Coronary artery (tissue), 2 donors: ENCODE measurements around the gene AKAP4.

Source experiments
- DNase-seq: peaks from one replicate; pipeline ENCODE4 v3.0.0-alpha.2; 2017; ENCODE audit warnings: low spot score
- H3K27ac ChIP-seq, 2 donors: fragments of 200-600 bp; sonication (generic); one replicate each; pipeline ENCODE4 v1.5.1; 2016 to 2019
- H3K4me3 ChIP-seq: fragments of 200-600 bp; sonication (generic); 2 replicates; pipeline ENCODE4 v1.5.1; 2016; ENCODE audit warnings: mild to moderate bottlenecking, moderate library complexity
- CTCF ChIP-seq: fragments of 200-600 bp; sonication (generic); IDR thresholded peaks from one replicate; pipeline ENCODE4 v1.5.1; 2019; ENCODE audit warnings: antibody characterized with exemption

Gene AKAP4, protein sequence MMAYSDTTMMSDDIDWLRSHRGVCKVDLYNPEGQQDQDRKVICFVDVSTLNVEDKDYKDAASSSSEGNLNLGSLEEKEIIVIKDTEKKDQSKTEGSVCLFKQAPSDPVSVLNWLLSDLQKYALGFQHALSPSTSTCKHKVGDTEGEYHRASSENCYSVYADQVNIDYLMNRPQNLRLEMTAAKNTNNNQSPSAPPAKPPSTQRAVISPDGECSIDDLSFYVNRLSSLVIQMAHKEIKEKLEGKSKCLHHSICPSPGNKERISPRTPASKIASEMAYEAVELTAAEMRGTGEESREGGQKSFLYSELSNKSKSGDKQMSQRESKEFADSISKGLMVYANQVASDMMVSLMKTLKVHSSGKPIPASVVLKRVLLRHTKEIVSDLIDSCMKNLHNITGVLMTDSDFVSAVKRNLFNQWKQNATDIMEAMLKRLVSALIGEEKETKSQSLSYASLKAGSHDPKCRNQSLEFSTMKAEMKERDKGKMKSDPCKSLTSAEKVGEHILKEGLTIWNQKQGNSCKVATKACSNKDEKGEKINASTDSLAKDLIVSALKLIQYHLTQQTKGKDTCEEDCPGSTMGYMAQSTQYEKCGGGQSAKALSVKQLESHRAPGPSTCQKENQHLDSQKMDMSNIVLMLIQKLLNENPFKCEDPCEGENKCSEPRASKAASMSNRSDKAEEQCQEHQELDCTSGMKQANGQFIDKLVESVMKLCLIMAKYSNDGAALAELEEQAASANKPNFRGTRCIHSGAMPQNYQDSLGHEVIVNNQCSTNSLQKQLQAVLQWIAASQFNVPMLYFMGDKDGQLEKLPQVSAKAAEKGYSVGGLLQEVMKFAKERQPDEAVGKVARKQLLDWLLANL

DNA sequence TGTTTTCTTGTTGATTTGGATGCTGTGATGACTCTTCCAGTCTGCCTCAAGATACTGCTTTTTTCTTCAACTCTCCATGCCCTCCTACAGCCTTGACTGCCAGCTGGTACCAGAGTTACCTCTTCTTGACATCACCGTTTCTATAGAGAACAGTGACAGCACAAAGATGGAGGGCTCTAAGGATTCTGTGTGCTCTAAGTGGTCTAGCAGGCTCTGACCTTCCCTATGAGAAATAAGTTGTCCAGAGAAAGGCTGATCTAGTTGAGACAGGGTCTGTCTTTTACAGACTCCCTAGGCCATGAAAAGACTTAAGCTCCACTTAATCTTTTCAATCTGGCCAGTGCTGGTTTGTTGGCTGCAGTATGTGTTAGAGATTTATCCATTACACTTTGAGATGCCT lies at the start of gene AKAP4:
Gene AKAP4 (minus strand): TSS at position 101 of the 400 bp plus-strand sequence. CDS start 118 bp downstream, outside the sequence.
- TF ChIP-seq CTCF: no peak
- no peak within 1 kb of the TSS for H3K27ac ChIP-seq
- no peak for DNase-seq

DNA sequence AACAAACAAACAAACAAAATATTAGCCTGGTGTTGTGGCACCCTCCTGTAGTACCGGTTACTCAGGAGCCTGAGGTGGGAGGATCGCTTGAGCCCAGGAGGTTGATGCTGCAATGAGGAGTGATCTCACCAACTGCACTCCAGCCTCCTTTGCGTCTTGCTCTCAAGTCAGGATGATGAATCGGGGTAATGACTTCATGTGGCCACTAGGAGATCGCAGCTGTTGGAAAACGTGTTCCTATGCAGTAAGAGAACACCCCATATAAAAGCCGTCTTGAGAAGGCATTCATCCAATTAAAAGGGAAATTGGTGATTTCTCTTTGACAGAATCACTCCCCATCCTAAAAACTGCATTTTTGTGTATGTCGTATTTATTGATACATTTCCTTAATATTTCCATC lies 10.7 kb upstream of the AKAP4 start:
- no peak overlapping the region for H3K4me3 ChIP-seq
- TF ChIP-seq CTCF: no peak
- no peak for DNase-seq
- H3K27ac ChIP-seq: no peak overlapping the region

More for the DNA sequence above, at the start of gene AKAP4:
- H3K4me3 ChIP-seq: no peak within 1 kb of the TSS

DNA sequence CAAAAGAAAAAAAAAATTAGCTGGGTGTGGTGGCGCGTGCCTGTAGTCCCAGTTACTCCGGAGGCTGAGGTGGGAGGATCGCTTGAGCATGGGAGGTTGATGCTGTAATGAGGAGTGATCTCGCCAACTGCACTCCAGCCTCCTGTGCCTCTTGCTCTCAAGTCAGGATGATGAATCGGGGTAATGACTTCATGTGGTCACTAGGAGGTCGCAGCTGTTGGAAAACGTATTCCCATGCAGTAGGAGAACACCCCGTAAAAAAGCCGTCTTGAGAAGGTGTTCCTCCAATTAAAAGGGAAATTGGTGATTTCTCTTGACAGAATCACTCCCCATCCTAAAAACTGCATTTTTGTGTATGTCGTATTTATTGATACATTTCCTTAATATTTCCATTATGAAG lies 5.9 kb upstream of the AKAP4 start:
- no peak for TF ChIP-seq CTCF
- no peak overlapping the region for H3K27ac ChIP-seq
- H3K4me3 ChIP-seq: no peak overlapping the region
- DNase-seq: no peak

DNA sequence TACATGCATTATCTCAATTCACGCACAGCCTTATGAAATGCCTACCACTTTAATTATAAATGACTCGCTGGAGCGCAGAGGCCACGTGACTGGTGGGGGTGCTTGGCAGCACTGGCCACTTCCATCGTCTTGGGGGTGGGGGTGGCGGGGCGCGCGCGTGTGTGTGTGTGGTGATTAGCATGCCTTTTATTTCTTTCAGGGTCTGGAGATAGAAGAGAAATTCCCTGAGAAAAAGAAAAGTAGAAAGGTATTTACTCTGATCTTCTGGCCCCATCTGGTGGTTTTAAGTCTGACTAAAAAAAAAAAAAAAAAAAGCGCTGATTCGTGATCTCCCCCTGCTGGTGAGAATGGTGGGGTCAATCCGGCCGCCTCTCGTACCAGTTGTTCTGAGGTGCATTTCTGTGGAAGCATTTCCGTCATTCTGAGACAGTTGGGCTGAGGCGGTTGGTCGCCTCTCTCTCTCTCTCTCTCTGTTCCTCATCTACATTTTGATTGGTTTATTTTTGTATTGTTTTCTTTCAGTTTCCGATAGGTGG lies 3.6 kb upstream of the AKAP4 start, which contains the start of gene CCNB3:
Gene CCNB3 (plus strand): TSS at position 402 of the 536 bp plus-strand sequence. CDS start 80,399 bp downstream, outside the sequence.
- TF ChIP-seq CTCF: peak; percentile 43
- no peak within 1 kb of the TSS for H3K27ac ChIP-seq
- H3K4me3 ChIP-seq: peak within 1 kb of the TSS; percentile 60
- no peak for DNase-seq

DNA sequence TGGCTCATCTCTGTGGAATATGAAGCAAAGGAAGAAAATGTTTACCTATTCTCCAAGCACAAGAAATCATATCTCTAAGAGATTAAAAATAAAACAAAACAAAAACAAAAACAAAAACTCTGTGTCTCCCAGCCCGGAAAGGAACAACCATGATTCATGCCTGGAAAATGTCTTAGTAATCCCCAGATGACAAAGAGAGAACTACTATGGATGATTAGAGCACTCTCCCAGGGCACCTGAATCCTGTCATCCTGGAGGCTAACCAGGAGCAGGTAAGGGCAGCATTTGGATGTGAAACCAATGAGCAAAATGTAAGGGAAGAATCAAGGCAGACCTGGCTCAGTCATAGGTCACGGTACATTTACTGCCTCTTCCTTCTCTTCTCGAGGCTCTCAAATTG lies 1.7 kb upstream of the AKAP4 start:
- H3K4me3 ChIP-seq: no peak overlapping the region
- no peak for TF ChIP-seq CTCF
- no peak for DNase-seq
- H3K27ac ChIP-seq: no peak overlapping the region

GRCh38 chrX:50198348-50198747 lies 2.5 kb downstream of the AKAP4 start:
- Histone ChIP-seq H3K27ac (no peak overlapping the region), H3K4me3 (no peak overlapping the region)
- TF ChIP-seq CTCF: no peak
- DNase-seq: no peak
